Measurements from ENCODE around the gene TPM3. TPM values are rescaled to one million over a fixed set of nuclear protein-coding genes. Genes with fewer than 3 reads are reported as not detected.

The TPM3 gene
- total and polyA plus RNA-seq, 10 of the 15 experiments (the other 5 are each of a cell fraction or from before 2014, with no cell fraction given) = 270 to 759 (median 505) TPM

GRCh38 chr1:154141240-154141639, 50.7 kb downstream of the TPM3 start (continued):
- TF ChIP-seq BCL3 (IDR thresholded peaks at IDR 0.05; ENCODE audit: borderline replicate concordance, insufficient read depth, low read depth, low read length, poor library complexity, severe bottlenecking) (no peak), FOXM1 (IDR thresholded peaks at IDR 0.05; ENCODE audit: low read depth, low read length) (no peak)

- no peak for ATAC-seq
- Histone ChIP-seq H4K20me1 (ENCODE audit: control insufficient read depth, insufficient read depth) (no peaks in the 10 kb centered on the region), H3K27ac (ENCODE audit: control insufficient read depth, insufficient read depth) (no peak overlapping the region), H3K4me2 (ENCODE audit: control insufficient read depth, insufficient read depth) (no peak overlapping the region), H3K9me3 (replicated peaks; ENCODE audit: control insufficient read depth, insufficient read depth, low read length) (no peaks in the 10 kb centered on the region), H3K4me1 (ENCODE audit: control insufficient read depth, insufficient read depth, low read length) (no peaks in the 10 kb centered on the region), H3K36me3 (ENCODE audit: control insufficient read depth in 2 of 2, insufficient read depth in 2 of 2, low read length in 1 of 2) (no peaks in the 10 kb centered on the region), H2AFZ (ENCODE audit: control insufficient read depth, low read depth, low read length) (no peak overlapping the region), H3K4me3 (no peak overlapping the region), H3K79me2 (ENCODE audit: control insufficient read depth, insufficient read depth, low read length) (no peaks in the 10 kb centered on the region), H3K9ac (ENCODE audit: control insufficient read depth, insufficient read depth, low read length) (no peak overlapping the region), H3K27me3 (replicated peaks in 1 of 2; ENCODE audit: control insufficient read depth in 2 of 2, insufficient read depth in 2 of 2, low read length in 1 of 2) (no peaks in the 10 kb centered on the region)
- DNase-seq (ENCODE audit: low read depth, low spot score) = no peak
- ChIA-PET POLR2A (interaction anchor here (0.5 kb wide), 1 partner anchor 416 kb away, joined by 3 read pairs; no protein-coding TSS in a partner anchor), CTCF (interaction anchor here (0.7 kb wide), 2 partner anchors 119 to 425 kb away, joined by 3 read pairs; no protein-coding TSS in a partner anchor), RAD21 (ENCODE audit: unreplicated experiment) (interaction anchor here (1.3 kb wide), 1 partner anchor 21 kb away, joined by 3 read pairs; no protein-coding TSS in a partner anchor), SMC1A (ENCODE audit: uncharacterized antibody, unreplicated experiment) (interaction anchor here (1.1 to 1.2 kb wide), 2 partner anchors 8 to 21 kb away, joined by 4 to 5 read pairs; no protein-coding TSS in a partner anchor)
- FAIRE-seq = no peak
- intact Hi-C loops (cut with micrococcal nuclease; ENCODE audit: unreplicated experiment) = no loop called here
- in situ Hi-C loops (cut with MboI) = no loop called here
- 44% methylated on average over 3 of the region's 3 CpGs for WGBS (ENCODE audit: insufficient coverage, insufficient replicate concordance, low lambda C conversion rate, missing lambda C conversion rate)
- no TSS peak for BruUV-seq (replicated peaks)
- TF ChIP-seq NR2C2 (IDR thresholded peaks at IDR 0.05; ENCODE audit: borderline replicate concordance, control insufficient read depth, insufficient read length, low read depth) = no peak
- TF ChIP-seq SMC3 (IDR thresholded peaks at IDR 0.05; ENCODE audit: borderline replicate concordance, low read length) = no peak
- TF ChIP-seq ZNF384 (IDR thresholded peaks at IDR 0.05; ENCODE audit: borderline replicate concordance, low read depth, low read length) = no peak
- no peak for TF ChIP-seq POLR2A (IDR thresholded peaks at IDR 0.05; ENCODE audit: low read depth, low read length)
- TF ChIP-seq CREB1 (IDR thresholded peaks at IDR 0.05; ENCODE audit: low read depth) = no peak
- TF ChIP-seq POLR2AphosphoS5 (IDR thresholded peaks at IDR 0.05; ENCODE audit: low read length) = no peak
- no peak for TF ChIP-seq STAT3 (IDR thresholded peaks at IDR 0.05; ENCODE audit: low read depth, low read length)
- TF ChIP-seq RBBP5 (conservative IDR thresholded peaks at IDR 0.05) = no peak
- no peak for TF ChIP-seq JUNB (IDR thresholded peaks at IDR 0.05)
- no peak for TF ChIP-seq CUX1 (IDR thresholded peaks at IDR 0.05; ENCODE audit: insufficient replicate concordance, low read depth, low read length)
- TF ChIP-seq TARDBP (IDR thresholded peaks at IDR 0.05; ENCODE audit: borderline replicate concordance) = no peak
Observed at GRCh38 chr1:154137888-154138287, 54.0 kb downstream of the TPM3 start.

Measured in GM12878 (cell line).